Neuronal stem cell (in vitro differentiated cells): ENCODE data around the gene TAF1C. TPM values are rescaled to one million over a fixed set of nuclear protein-coding genes. Genes with fewer than 3 reads are reported as not detected.
A peak's percentile ranks its signal among the peaks of the same experiment; 100 is the strongest.

Experiments used
- DNase-seq: peaks from one replicate; pipeline ENCODE4 v3.0.0-alpha.2; 2013; ENCODE audit warnings: low spot score
- H2AFZ ChIP-seq: one replicate; pipeline ENCODE4 v1.6.1; 2013; ENCODE audit warnings: mild to moderate bottlenecking, low read length, inconsistent platforms
- H2AK5ac ChIP-seq: 2 replicates; pipeline ENCODE4 v1.6.1; 2013; ENCODE audit warnings: low read depth, mild to moderate bottlenecking, inconsistent platforms, low read length, moderate library complexity, mixed read lengths
- H2BK120ac ChIP-seq: 2 replicates; pipeline ENCODE4 v1.6.1; 2013; ENCODE audit warnings: low read depth, mild to moderate bottlenecking, inconsistent platforms, low read length, moderate library complexity, mixed read lengths
- H2BK12ac ChIP-seq: one replicate; pipeline ENCODE4 v1.6.1; 2013; ENCODE audit warnings: low read length, inconsistent platforms
- H2BK15ac ChIP-seq: 2 replicates; pipeline ENCODE4 v1.6.1; 2013; ENCODE audit warnings: mild to moderate bottlenecking, low read length, inconsistent platforms, mixed read lengths
- H2BK5ac ChIP-seq: one replicate; pipeline ENCODE4 v1.6.1; 2013; ENCODE audit warnings: inconsistent platforms, mild to moderate bottlenecking, low read length, moderate library complexity
- H3K14ac ChIP-seq: one replicate; pipeline ENCODE4 v1.6.1; 2013; ENCODE audit warnings: low read length, inconsistent platforms
- H3K18ac ChIP-seq: 2 replicates; pipeline ENCODE4 v1.6.1; 2013; ENCODE audit warnings: low read length, inconsistent platforms
- H3K23ac ChIP-seq: 2 replicates; pipeline ENCODE4 v1.6.1; 2013; ENCODE audit warnings: low read depth, mild to moderate bottlenecking, mixed read lengths, low read length, inconsistent platforms; ENCODE audit not compliant: poor library complexity
- H3K27ac ChIP-seq: replicated peaks from 3 replicates; pipeline ENCODE4 v1.5.1; 2013; ENCODE audit warnings: low read length, inconsistent platforms
- H3K27me3 ChIP-seq, 3 experiments: 2 replicates each; pipeline ENCODE4 v1.6.1; 2013; ENCODE audit warnings: low read length in 3 of 3, mild to moderate bottlenecking in 2 of 3, inconsistent platforms in 1 of 3, low read depth in 1 of 3, mixed read lengths in 1 of 3, moderate library complexity in 1 of 3; ENCODE audit not compliant: control insufficient read depth in 3 of 3, insufficient read depth in 3 of 3
- H3K36me3 ChIP-seq, 2 donors: replicated peaks in 1 of 2; 2 replicates each; pipeline ENCODE4 v1.6.1; 2013; ENCODE audit warnings: low read length in 2 of 2; ENCODE audit not compliant: control insufficient read depth in 2 of 2, insufficient read depth in 2 of 2
- H3K4ac ChIP-seq: 2 replicates; pipeline ENCODE4 v1.6.1; 2013; ENCODE audit warnings: inconsistent platforms, mild to moderate bottlenecking, low read length, moderate library complexity
- H3K4me1 ChIP-seq, 2 donors: 1 replicate in 1 of 2; 2 replicates in 1 of 2; pipeline ENCODE4 v1.6.1; 2013; ENCODE audit warnings: low read length in 2 of 2, low read depth in 1 of 2; ENCODE audit not compliant: control insufficient read depth in 2 of 2, insufficient read depth in 1 of 2
- H3K4me2 ChIP-seq: one replicate; pipeline ENCODE4 v1.6.1; 2013; ENCODE audit warnings: mild to moderate bottlenecking, low read length, inconsistent platforms; ENCODE audit not compliant: insufficient read depth, poor library complexity, severe bottlenecking
- H3K4me3 ChIP-seq, 2 donors: 2 replicates each; pipeline ENCODE4 v1.5.1; 2013; ENCODE audit warnings: low read length in 2 of 2, mild to moderate bottlenecking in 2 of 2, inconsistent platforms in 1 of 2, moderate library complexity in 1 of 2
- H3K79me1 ChIP-seq: one replicate; pipeline ENCODE4 v1.6.1; 2013; ENCODE audit warnings: low read depth, mild to moderate bottlenecking, inconsistent platforms, low read length, moderate library complexity
- H3K9ac ChIP-seq: one replicate; pipeline ENCODE4 v1.6.1; 2013; ENCODE audit warnings: mild to moderate bottlenecking, low read depth, low read length, inconsistent platforms; ENCODE audit not compliant: poor library complexity
- H3K9me3 ChIP-seq, 2 donors: replicated peaks in 1 of 2; 2 replicates each; pipeline versions ENCODE3 to v1.6.1; 2013; ENCODE audit warnings: low read length in 2 of 2, mild to moderate bottlenecking in 2 of 2, inconsistent platforms in 1 of 2, low read depth in 1 of 2, mixed read lengths in 1 of 2, moderate library complexity in 1 of 2; ENCODE audit not compliant: control insufficient read depth in 2 of 2, insufficient read depth in 1 of 2
- H4K8ac ChIP-seq: one replicate; pipeline ENCODE4 v1.6.1; 2013; ENCODE audit warnings: low read depth, mild to moderate bottlenecking, inconsistent platforms, low read length, moderate library complexity
- H4K91ac ChIP-seq: one replicate; pipeline ENCODE4 v1.6.1; 2013; ENCODE audit warnings: low read length, low read depth, mild to moderate bottlenecking, inconsistent platforms; ENCODE audit not compliant: poor library complexity
- WGBS, 2 donors: extraction: QIAGEN DNeasy Blood & Tissue Kit; methylation state at CpG; one replicate each; pipeline ENCODE4 v1.1.7; 2013; ENCODE audit warnings: missing lambda C conversion rate in 2 of 2, mixed read lengths in 1 of 2; ENCODE audit not compliant: insufficient read length in 2 of 2, insufficient replicate concordance in 1 of 2; ENCODE audit errors: extremely low coverage in 2 of 2; 5-methylcytosine and 5-hydroxymethylcytosine counted together
- polyA plus RNA-seq, 2 experiments: library from polyadenylated mRNA; stranded (reverse); fragments of 200-250 nt; gene quantifications; one replicate each; pipeline ENCODE4 v1.2.3, GENCODE V29; 2013

Gene TAF1C
- polyA plus RNA-seq (2013, experiment 1 of 2): 44.6 TPM
- polyA plus RNA-seq (2013, experiment 2 of 2): 41.1 TPM

GRCh38 chr16:84186685-84187437, at the start of gene TAF1C:
TSS of gene TAF1C (minus strand) at chr16:84187057. CDS start at chr16:84184988, 2,069 bp downstream.
- Histone ChIP-seq H3K4me3 (peak within 1 kb of the TSS; percentile 90 to 98), H3K23ac (peak within 1 kb of the TSS; percentile 80), H3K14ac (peak within 1 kb of the TSS; percentile 76), H3K9ac (peak within 1 kb of the TSS; percentile 99), H2AK5ac (no peak within 1 kb of the TSS), H4K91ac (no peak within 1 kb of the TSS), H4K8ac (no peak within 1 kb of the TSS), H2BK120ac (no peak within 1 kb of the TSS), H2BK15ac (peak within 1 kb of the TSS; percentile 55), H3K79me1 (peaks cover 16% of the 10 kb centered on the region), H3K18ac (peak within 1 kb of the TSS; percentile 96), H2BK12ac (peak within 1 kb of the TSS; percentile 86), H3K4ac (no peak within 1 kb of the TSS), H3K4me1 (peaks cover 3 to 4% of the 10 kb centered on the region in 2 donors), H3K36me3 (peaks cover 20 to 36% of the 10 kb centered on the region in 2 donors), H3K4me2 (peak within 1 kb of the TSS; percentile 66), H2AFZ (peak within 1 kb of the TSS; percentile 98), H3K27me3 (no peaks in the 10 kb centered on the region), H3K27ac (no peak within 1 kb of the TSS), H2BK5ac (no peak within 1 kb of the TSS), H3K9me3 (no peaks in the 10 kb centered on the region)
- WGBS, 2 donors: no CpG with 5 or more reads among the region's 55 CpGs
- DNase-seq: peak; percentile 91

GRCh38 chr16:84234321-84235241, 47.7 kb upstream of the TAF1C start:
- Histone ChIP-seq H3K4me2 (no peak overlapping the region), H3K4me3 (no peak overlapping the region), H2BK12ac (no peak overlapping the region), H3K4me1 (peaks cover 2 to 18% of the 10 kb centered on the region in 2 donors), H4K8ac (no peak overlapping the region), H3K79me1 (no peaks in the 10 kb centered on the region), H3K9me3 (no peaks in the 10 kb centered on the region), H2BK15ac (no peak overlapping the region), H3K36me3 (no peaks in the 10 kb centered on the region), H3K27ac (no peak overlapping the region), H3K14ac (no peak overlapping the region), H2AFZ (peak overlapping the region; percentile 97), H3K4ac (no peak overlapping the region), H2BK5ac (no peak overlapping the region), H4K91ac (no peak overlapping the region), H3K18ac (no peak overlapping the region), H3K23ac (no peak overlapping the region), H2AK5ac (no peak overlapping the region), H2BK120ac (no peak overlapping the region), H3K27me3 (peaks cover 0 to 3% (median 0%) of the 10 kb centered on the region in 3 experiments), H3K9ac (no peak overlapping the region)
- no peak for DNase-seq
- no CpG with 5 or more reads among the region's 21 CpGs for WGBS, 2 donors

GRCh38 chr16:84233748-84234147, 46.9 kb upstream of the TAF1C start:
- H3K36me3 ChIP-seq: no peaks in the 10 kb centered on the region
- H3K14ac ChIP-seq: no peak overlapping the region
- no peak overlapping the region for H2BK5ac ChIP-seq
- H3K18ac ChIP-seq: no peak overlapping the region
- no peak for DNase-seq
- H3K9me3 ChIP-seq: no peaks in the 10 kb centered on the region
- no peak overlapping the region for H3K4me3 ChIP-seq
- H3K4ac ChIP-seq: no peak overlapping the region
- H3K79me1 ChIP-seq: no peaks in the 10 kb centered on the region
- H3K4me2 ChIP-seq: no peak overlapping the region
- H3K4me1 ChIP-seq: peaks cover 2 to 15% of the 10 kb centered on the region in 2 donors
- H2BK12ac ChIP-seq: no peak overlapping the region
- H3K23ac ChIP-seq: no peak overlapping the region
- no peak overlapping the region for H4K91ac ChIP-seq
- H2BK120ac ChIP-seq: no peak overlapping the region
- no peak overlapping the region for H3K9ac ChIP-seq
- H2AK5ac ChIP-seq: no peak overlapping the region
- H3K27ac ChIP-seq: no peak overlapping the region
- H2AFZ ChIP-seq: no peak overlapping the region
- H2BK15ac ChIP-seq: no peak overlapping the region
- H4K8ac ChIP-seq: no peak overlapping the region
- no CpG with 5 or more reads among the region's 9 CpGs for WGBS, 2 donors
- H3K27me3 ChIP-seq: no peaks in the 10 kb centered on the region

GRCh38 chr16:84232969-84233368, 46.1 kb upstream of the TAF1C start:
- Histone ChIP-seq H3K27ac (no peak overlapping the region), H2BK120ac (no peak overlapping the region), H2BK15ac (no peak overlapping the region), H2AK5ac (no peak overlapping the region), H3K4me1 (peaks cover 7 to 21% of the 10 kb centered on the region in 2 donors), H3K36me3 (no peaks in the 10 kb centered on the region), H3K23ac (no peak overlapping the region), H3K9ac (no peak overlapping the region), H3K4ac (no peak overlapping the region), H3K4me3 (no peak overlapping the region), H3K14ac (no peak overlapping the region), H3K79me1 (no peaks in the 10 kb centered on the region), H2BK5ac (no peak overlapping the region), H4K91ac (no peak overlapping the region), H2BK12ac (no peak overlapping the region), H3K18ac (no peak overlapping the region), H3K27me3 (no peaks in the 10 kb centered on the region), H4K8ac (no peak overlapping the region), H3K4me2 (no peak overlapping the region), H2AFZ (no peak overlapping the region), H3K9me3 (no peaks in the 10 kb centered on the region)
- DNase-seq: no peak
- no CpG with 5 or more reads among the region's 5 CpGs for WGBS, 2 donors
